Measurements from ENCODE around the gene KLKB1.
A peak's percentile ranks its signal among the peaks of the same experiment; 100 is the strongest.
"Not testable (repeated sequence)": the region's sequence is repeated elsewhere in the genome, so short reads cannot be mapped to it uniquely, and the experiment has no call there.

KLKB1 gene

GRCh38 chr4:186227744-186228513, 622 bp downstream of the KLKB1 start:
- no peak for DNase-seq

DNA sequence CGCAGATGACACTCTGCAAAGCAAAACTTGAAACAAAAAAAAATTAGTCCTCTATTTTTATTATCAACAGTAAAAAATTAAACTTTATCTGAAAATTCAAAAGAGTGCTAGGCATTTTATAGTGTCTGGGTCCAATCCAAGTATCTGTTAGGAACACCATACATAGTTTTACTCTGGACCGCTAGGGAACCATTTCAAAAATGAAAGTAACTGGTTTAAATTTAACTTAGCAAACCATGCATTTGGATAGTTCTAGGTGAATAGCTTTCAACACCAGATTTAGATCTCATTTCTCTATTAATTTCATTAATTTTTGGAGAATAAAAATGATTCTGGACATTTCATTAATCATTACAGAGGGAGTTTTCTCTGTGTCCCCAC, 1.2 kb downstream of the KLKB1 start:
- no peak for DNase-seq

- no peak for DNase-seq
Measured at GRCh38 chr4:186234367-186234766, 7.1 kb downstream of the KLKB1 start.

DNA sequence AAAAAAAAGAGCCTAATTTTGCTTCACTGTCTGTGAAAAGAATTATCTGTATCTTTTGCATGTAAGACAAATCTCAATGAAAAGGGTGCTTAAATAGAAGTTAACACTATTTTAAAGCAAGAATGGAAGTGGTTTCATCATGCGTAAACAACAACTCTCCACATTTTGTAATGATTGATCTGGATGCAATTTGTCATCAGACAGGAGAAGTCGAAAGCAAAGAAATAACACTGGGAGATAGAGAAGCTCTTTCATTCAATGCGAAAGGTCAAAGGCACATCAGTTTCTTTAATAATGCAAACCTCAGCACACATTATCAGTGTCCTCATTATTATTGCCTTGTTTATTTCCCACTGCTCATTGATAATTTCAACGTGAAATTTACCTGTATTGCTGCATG, 8.8 kb downstream of the KLKB1 start:
- no peak for DNase-seq

- DNase-seq = no peak
Measured at GRCh38 chr4:186240452-186240847, 13.1 kb downstream of the KLKB1 start.

- peak in 1 of 2 experiments; percentile 42 for DNase-seq
Measured at GRCh38 chr4:186240848-186241491, 13.7 kb downstream of the KLKB1 start.

- no peak for DNase-seq
Measured at GRCh38 chr4:186241616-186242015, 14.3 kb downstream of the KLKB1 start.

DNA sequence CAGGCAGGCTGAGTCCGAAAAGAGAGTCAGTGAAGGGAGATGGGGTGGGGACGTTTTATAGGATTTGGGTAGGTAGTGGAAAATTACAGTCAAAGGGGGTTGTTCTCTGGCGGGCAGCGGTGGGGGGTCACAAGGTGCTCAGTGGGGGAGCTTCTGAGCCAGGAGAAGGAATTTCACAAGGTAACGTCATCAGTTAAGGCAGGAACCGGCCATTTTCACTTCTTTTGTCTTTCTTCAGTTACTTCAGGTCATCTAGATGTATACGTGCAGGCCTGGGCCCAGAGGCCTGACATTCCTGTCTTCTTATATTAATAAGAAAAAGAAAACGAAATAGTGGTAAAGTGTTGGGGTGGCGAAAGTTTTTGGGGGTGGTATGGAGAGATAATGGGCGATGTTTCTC, 14.7 kb downstream of the KLKB1 start:
- DNase-seq = not testable (repeated sequence)

GRCh38 chr4:186243331-186243730, 16.0 kb downstream of the KLKB1 start:
- no peak for DNase-seq

DNA sequence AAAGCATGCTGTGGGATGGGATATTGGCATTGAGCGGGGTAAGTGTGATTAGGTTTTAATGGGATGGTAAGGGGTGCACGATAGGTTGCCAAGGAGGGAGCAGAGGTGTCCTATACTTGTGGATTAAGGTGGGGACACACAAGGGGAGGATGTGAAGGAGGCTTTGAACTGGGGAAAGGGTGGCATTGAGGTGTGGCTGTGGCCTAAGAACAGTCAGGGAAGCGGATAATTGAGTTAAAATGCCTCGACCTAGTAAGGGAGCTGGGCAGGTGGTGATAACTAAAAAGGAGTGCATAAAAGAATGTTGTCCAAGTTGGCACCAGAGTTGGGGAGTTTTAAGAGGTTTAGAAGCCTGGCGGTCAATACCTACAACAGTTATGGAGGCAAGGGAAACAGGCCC, 17.5 kb downstream of the KLKB1 start:
- no peak for DNase-seq

DNA sequence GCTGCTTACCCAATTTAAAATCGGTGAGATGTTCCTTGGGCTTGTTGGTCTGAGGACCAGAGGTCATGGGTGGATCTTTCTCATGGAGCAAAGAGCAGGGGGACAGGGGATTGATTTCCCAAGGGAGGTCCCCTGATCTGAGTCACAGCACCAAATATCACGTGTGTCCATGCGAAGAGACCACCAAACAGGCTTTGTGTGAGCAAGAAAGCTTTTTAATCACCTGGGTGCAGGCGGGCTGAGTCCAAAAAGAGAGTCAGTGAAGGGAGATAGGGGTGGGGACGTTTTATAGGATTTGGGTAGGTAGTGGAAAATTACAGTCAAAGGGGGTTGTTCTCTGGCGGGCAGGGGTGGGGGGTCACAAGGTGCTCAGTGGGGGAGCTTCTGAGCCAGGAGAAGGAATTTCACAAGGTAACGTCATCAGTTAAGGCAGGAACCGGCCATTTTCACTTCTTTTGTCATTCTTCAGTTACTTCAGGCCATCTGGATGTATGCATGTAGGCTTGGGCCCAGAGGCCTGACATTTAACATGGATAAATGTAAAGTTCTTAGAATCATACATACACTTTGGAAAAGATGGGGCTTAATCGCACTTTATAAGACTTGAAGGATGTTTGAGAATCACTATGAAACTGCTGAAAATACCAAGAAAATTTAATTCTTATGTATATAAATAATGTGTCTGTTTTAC, 19.9 kb downstream of the KLKB1 start:
- DNase-seq = not testable (repeated sequence)

- DNase-seq = no peak
Measured at GRCh38 chr4:186248643-186249042, 21.3 kb downstream of the KLKB1 start.

GRCh38 chr4:186249785-186250754, 22.8 kb downstream of the KLKB1 start:
- no peak for DNase-seq

DNA sequence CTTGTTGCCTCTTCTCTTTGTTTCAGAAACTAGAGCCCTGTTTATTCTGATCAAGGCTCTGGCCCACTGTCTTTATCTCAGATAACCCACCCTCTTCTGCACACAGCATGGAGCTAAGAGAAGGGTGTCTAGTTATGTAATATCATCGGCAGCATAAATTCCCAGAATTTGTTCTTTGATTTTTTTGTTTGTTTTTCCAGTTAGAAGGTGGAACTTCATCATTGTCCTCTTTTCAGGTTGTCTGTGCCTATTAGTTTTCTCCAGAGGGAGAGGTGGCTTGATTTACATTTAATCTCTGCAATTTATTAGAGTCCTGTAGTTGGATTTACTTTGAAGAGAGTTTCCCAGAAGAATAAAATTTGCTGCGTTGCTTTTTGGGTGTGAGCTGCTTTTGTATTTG, 23.5 kb downstream of the KLKB1 start:
- DNase-seq = no peak

- DNase-seq = no peak
Measured at GRCh38 chr4:186255122-186255521, 27.8 kb downstream of the KLKB1 start.

DNA sequence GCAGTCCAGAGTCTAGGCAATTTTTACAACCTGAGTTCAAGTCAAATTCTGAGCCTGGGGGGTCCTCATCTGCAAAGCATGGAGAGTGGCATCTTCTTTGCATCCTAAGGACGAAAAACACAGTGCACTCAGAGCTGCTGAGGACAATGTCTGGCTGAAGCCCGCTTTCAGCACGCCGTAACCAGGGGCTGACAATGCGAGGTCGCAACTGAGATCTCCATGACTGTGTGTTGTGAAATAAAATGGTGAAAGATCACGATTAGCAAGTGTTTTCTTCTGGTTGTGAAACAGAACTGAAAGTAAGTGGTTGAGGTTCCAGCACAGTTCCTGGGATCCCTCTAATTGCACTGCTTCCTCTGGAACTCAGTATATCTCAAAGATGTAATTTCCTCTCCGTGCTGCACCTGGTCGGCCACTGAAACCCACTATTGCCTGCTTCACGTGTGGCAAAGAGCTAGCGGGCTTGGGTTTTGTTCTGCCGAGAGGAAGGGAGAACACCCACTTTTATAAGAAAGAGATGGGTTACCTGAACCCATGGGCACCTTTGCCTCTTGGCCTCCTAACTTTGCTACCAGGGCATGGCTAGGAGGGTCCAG, 31.0 kb downstream of the KLKB1 start:
- no peak for DNase-seq

DNA sequence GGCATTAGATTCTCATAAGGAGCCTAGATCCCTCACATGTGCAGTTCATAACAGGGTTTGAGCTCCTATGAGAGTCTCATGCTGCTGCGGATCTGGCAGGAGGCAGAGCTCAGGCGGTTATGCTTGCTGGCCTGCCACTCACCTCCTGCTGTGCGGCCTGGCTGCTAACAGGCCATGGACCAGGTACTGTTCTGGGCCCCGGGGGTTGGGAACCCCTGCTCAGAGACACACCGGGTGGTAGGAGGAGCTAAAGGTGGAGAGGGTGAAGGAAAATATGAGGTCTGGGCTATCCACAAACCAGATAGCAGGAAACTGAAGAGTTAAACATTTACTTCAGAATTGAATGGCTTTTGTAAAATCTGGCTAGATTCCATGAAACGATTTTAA, 32.8 kb downstream of the KLKB1 start:
- DNase-seq = no peak

GRCh38 chr4:186260504-186261448, 33.5 kb downstream of the KLKB1 start:
- no peak for DNase-seq

DNA sequence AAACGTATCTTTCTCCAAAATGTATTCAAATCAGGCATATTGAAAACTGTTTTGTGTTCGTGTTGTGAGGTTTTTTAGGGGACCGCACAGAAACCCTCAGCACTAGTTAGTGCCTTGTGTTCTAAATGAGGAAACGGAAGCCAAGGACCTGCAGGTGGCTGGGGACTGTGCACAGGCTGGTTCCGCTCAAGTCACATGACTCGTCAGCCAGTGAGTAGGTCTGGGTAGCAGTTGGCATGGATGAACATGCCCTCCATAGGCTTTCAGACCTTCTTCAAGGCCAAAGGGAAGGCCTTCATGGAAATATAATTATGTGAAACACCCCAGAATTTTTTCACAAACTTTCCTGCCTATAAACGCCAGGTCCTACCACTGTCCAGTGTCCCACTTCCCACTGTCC, 37.4 kb downstream of the KLKB1 start:
- DNase-seq = no peak

- DNase-seq = not testable (repeated sequence)
Measured at GRCh38 chr4:186265250-186265649, 37.9 kb downstream of the KLKB1 start.
